ENCODE measurements around the gene PIN4. TPM values are rescaled to one million over a fixed set of nuclear protein-coding genes. Genes with fewer than 3 reads are reported as not detected.

Gene PIN4
- total RNA-seq, 1 donor from 2014 or later: 3.6 TPM

DNA sequence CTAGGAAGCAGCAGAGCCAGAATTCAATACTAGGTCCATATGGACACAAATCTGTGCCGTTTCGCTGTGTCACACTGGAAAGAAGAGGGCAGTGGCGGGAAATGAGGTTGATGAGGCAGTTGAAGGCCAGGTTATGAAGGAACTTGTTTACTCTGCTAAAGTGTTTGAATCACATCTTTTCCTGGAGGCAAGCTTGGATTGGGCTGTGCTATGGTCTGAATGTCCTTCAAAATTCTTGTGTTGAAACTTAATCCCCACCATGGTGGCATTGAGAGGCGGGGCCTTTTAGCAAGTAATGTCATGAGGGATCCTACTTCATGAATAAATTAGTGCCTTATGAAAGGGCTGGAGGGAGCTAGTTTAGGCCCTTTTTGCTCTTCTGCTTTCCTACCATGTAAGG is 59.4 kb downstream of the PIN4 start:
- H3K4me1 ChIP-seq: no peaks in the 10 kb centered on the region
- H3K4me3 ChIP-seq: no peak overlapping the region
- H3K9me3 ChIP-seq: no peaks in the 10 kb centered on the region
- H3K27me3 ChIP-seq: no peaks in the 10 kb centered on the region
- intact Hi-C loops (cut with DNase I): loop anchor here (10.0 kb wide), 1 partner anchor 304 kb away; no protein-coding TSS in a partner anchor
- TF ChIP-seq, protein P1, sequence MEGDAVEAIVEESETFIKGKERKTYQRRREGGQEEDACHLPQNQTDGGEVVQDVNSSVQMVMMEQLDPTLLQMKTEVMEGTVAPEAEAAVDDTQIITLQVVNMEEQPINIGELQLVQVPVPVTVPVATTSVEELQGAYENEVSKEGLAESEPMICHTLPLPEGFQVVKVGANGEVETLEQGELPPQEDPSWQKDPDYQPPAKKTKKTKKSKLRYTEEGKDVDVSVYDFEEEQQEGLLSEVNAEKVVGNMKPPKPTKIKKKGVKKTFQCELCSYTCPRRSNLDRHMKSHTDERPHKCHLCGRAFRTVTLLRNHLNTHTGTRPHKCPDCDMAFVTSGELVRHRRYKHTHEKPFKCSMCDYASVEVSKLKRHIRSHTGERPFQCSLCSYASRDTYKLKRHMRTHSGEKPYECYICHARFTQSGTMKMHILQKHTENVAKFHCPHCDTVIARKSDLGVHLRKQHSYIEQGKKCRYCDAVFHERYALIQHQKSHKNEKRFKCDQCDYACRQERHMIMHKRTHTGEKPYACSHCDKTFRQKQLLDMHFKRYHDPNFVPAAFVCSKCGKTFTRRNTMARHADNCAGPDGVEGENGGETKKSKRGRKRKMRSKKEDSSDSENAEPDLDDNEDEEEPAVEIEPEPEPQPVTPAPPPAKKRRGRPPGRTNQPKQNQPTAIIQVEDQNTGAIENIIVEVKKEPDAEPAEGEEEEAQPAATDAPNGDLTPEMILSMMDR (IDR thresholded peaks at IDR 0.05): no peak
- H3K36me3 ChIP-seq: no peaks in the 10 kb centered on the region
- no peak for DNase-seq (ENCODE audit: low spot score in 2 of 2)
- H3K27ac ChIP-seq: no peak overlapping the region

DNA sequence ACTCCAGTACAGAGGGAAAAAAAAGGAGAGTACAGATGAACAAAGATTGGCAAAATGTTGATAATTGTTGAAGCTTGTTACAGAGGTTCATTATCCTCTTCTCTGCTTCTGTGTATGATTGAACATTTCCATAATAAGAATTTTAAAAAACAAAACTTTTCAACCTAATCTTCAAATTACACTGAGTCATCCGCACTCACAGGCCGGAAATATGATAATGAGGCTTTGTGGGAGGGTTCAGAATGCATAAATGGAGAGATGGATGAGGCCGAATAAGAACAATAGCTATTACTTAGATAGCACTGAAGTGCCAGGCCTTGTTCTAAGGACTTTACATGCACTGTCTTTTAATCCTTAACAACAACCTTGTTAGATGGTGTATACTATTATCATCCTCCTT is 61.9 kb downstream of the PIN4 start:
- Histone ChIP-seq H3K9me3 (no peaks in the 10 kb centered on the region), H3K4me1 (no peaks in the 10 kb centered on the region), H3K27me3 (no peaks in the 10 kb centered on the region), H3K27ac (no peak overlapping the region), H3K36me3 (no peaks in the 10 kb centered on the region), H3K4me3 (no peak overlapping the region)
- TF ChIP-seq, protein P1 (IDR thresholded peaks at IDR 0.05): no peak
- no peak for DNase-seq (ENCODE audit: low spot score in 2 of 2)
- intact Hi-C loops (cut with DNase I): loop anchor here (10.0 kb wide), 1 partner anchor 301 kb away; no protein-coding TSS in a partner anchor

DNA sequence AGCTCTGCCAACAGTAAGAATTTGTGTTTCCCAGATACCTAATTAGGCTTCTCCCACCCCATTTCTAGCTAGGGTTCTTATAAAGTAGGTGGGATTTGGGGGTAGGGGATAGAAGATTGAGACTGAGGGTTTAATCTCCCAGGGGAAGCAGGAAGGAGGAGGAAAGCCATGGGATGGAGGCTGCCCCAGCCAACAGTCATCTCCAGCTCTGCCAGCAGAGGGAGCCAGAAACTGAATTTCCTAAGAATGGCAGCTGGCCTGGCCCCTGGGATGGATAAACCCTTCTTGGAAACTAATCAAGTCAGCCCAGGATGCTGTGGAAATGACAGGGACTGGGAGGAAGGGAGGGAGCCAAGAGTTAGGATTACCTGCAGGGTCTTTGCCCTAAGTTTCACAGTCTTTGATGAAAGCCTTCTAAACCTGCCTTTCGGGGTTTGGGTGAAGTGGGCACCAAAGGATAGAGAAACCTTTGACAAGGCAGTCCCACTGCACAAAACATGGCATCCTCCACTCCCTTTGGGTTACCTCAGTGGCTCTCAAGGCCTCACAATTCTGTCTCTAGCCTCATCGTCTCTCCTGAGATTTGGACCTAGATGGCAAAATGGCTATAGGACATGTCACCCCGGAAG is 64.0 kb downstream of the PIN4 start:
- Histone ChIP-seq H3K4me3 (no peak overlapping the region), H3K9me3 (no peaks in the 10 kb centered on the region), H3K36me3 (no peaks in the 10 kb centered on the region), H3K4me1 (no peaks in the 10 kb centered on the region), H3K27me3 (no peaks in the 10 kb centered on the region), H3K27ac (no peak overlapping the region)
- TF ChIP-seq, protein P1 (IDR thresholded peaks at IDR 0.05): peak in 2 of 3 experiments; percentile 55 to 66
- intact Hi-C loops (cut with DNase I): loop anchor here (10.0 kb wide), 1 partner anchor 299 kb away; no protein-coding TSS in a partner anchor
- DNase-seq (ENCODE audit: low spot score in 2 of 2): no peak

DNA sequence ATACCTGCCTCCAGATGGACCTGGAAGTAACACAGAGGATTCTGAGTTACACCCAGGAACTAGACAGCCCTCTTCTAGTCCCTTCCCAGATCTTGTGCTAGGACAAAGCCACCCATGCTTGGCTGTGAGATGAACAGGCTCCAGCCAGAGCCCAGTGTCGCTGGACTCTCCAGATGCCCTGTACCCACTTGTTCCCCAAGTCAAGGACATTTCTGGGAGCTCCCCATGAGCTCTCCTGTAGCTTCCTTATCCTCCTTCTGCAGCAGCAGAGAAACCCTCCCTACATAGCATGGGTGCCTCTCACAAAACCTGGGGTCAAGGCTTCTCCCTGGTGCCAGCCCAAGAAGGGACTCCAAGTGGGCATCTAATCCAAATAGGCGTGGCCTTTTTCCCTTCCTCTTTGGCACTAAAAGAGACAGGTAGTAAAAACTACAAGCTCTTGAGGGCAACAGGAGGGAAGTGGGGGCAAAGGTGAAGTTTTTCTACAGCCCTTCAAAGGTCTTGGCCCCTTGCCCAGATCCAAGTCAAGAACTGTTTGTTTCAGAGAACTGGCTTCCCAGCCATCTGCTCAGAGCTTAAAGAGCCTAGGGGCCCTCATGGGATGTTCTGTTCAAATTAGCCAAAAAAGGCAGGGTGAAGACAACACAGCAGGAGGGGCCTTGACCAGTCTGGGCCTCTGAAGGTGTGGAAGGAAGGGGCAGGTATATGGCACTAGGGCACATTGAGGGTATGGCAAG is 65.8 kb downstream of the PIN4 start:
- Histone ChIP-seq H3K36me3 (no peaks in the 10 kb centered on the region), H3K9me3 (no peaks in the 10 kb centered on the region), H3K4me1 (no peaks in the 10 kb centered on the region), H3K27ac (no peak overlapping the region), H3K4me3 (no peak overlapping the region), H3K27me3 (no peaks in the 10 kb centered on the region)
- TF ChIP-seq, protein P1 (IDR thresholded peaks at IDR 0.05): no peak
- intact Hi-C loops (cut with DNase I): loop anchor here (10.0 kb wide), 1 partner anchor 297 kb away; no protein-coding TSS in a partner anchor
- DNase-seq (ENCODE audit: low spot score in 2 of 2): no peak

Other genes with a start within 250 kb of the PIN4 start
- gene RTL5, start 49.8 kb upstream of the PIN4 start, total RNA-seq: 17.1 TPM
- not detected for gene ERCC6L, start 57.3 kb downstream of the PIN4 start, total RNA-seq
- gene RPS4X, start 95.5 kb downstream of the PIN4 start, total RNA-seq: 476 TPM
- not detected for gene CITED1, start 124.2 kb downstream of the PIN4 start, total RNA-seq